Astrocyte (in vitro differentiated cells and primary cell): ENCODE measurements around the gene RNASEL. TPM values are rescaled to one million over a fixed set of nuclear protein-coding genes. Genes with fewer than 3 reads are reported as not detected.
A peak's percentile ranks its signal among the peaks of the same experiment; 100 is the strongest.

Source experiments
- DNase-seq: peaks from one replicate; pipeline ENCODE4 v3.0.0-alpha.2; 2010; ENCODE audit warnings: low read depth
- FAIRE-seq: peaks from 2 replicates; lab custom pipeline; 2011; peaks lifted over from hg19 to GRCh38; lab: Jason Lieb, UNC
- H2AFZ ChIP-seq: 2 replicates; pipeline ENCODE4 v1.6.0; 2012; ENCODE audit warnings: low read depth, low read length, inconsistent platforms
- H3K27ac ChIP-seq: 2 replicates; pipeline ENCODE4 v1.5.1; 2011; ENCODE audit warnings: low read depth, low read length, inconsistent platforms
- H3K27me3 ChIP-seq: 2 replicates; pipeline ENCODE4 v1.6.0; 2011; ENCODE audit warnings: low read length, inconsistent platforms; ENCODE audit not compliant: insufficient read depth
- H3K36me3 ChIP-seq: 2 replicates; pipeline ENCODE4 v1.5.1; 2011; ENCODE audit warnings: low read length, inconsistent platforms; ENCODE audit not compliant: insufficient read depth
- H3K4me1 ChIP-seq: 2 replicates; pipeline ENCODE4 v1.5.1; 2011; ENCODE audit warnings: low read length, inconsistent platforms; ENCODE audit not compliant: insufficient read depth
- H3K4me2 ChIP-seq: 2 replicates; pipeline ENCODE4 v1.6.0; 2012; ENCODE audit warnings: low read length, inconsistent platforms
- H3K4me3 ChIP-seq: 2 replicates; pipeline ENCODE4 v1.5.1; 2011; ENCODE audit warnings: low read depth, mild to moderate bottlenecking, low read length, inconsistent platforms; ENCODE audit not compliant: insufficient read depth
- H3K79me2 ChIP-seq: 2 replicates; pipeline ENCODE4 v1.6.0; 2012; ENCODE audit warnings: mild to moderate bottlenecking, low read length, inconsistent platforms; ENCODE audit not compliant: insufficient read depth
- H3K9ac ChIP-seq: 2 replicates; pipeline ENCODE4 v1.6.0; 2012; ENCODE audit warnings: mild to moderate bottlenecking, low read length, inconsistent platforms
- H3K9me3 ChIP-seq: 2 replicates; pipeline ENCODE4 v1.5.1; 2012; ENCODE audit warnings: low read depth, mild to moderate bottlenecking, low read length, inconsistent platforms; ENCODE audit not compliant: insufficient read depth
- H4K20me1 ChIP-seq: 2 replicates; pipeline ENCODE4 v1.6.0; 2012; ENCODE audit warnings: low read length, inconsistent platforms; ENCODE audit not compliant: insufficient read depth
- H3K27ac Mint-ChIP-seq: one replicate; pipeline ENCODE4 v1.8.0; 2021; ENCODE audit warnings: mild to moderate bottlenecking, mixed read lengths; ENCODE audit not compliant: unreplicated experiment
- H3K27me3 Mint-ChIP-seq: one replicate; pipeline ENCODE4 v1.8.0; 2021; ENCODE audit warnings: low read depth, mixed read lengths; ENCODE audit not compliant: unreplicated experiment
- H3K36me3 Mint-ChIP-seq: one replicate; pipeline ENCODE4 v1.8.0; 2021; ENCODE audit warnings: low read depth, mixed read lengths; ENCODE audit not compliant: unreplicated experiment
- H3K4me1 Mint-ChIP-seq: one replicate; pipeline ENCODE4 v1.8.0; 2021; ENCODE audit warnings: low read depth, mixed read lengths; ENCODE audit not compliant: unreplicated experiment
- H3K4me3 Mint-ChIP-seq: one replicate; pipeline ENCODE4 v1.8.0; 2021; ENCODE audit warnings: mild to moderate bottlenecking, moderate library complexity, mixed read lengths; ENCODE audit not compliant: unreplicated experiment
- H3K9me3 Mint-ChIP-seq: one replicate; pipeline ENCODE4 v1.8.0; 2021; ENCODE audit warnings: mild to moderate bottlenecking, mixed read lengths; ENCODE audit not compliant: unreplicated experiment
- EZH2 ChIP-seq: IDR thresholded peaks from 2 replicates; pipeline ENCODE4 v1.6.1; 2012; ENCODE audit warnings: mild to moderate bottlenecking, low read length, inconsistent platforms; ENCODE audit not compliant: insufficient read depth
- total RNA-seq: library from RNA; stranded (reverse); gene quantifications from 2 replicates; pipeline ENCODE4 v1.2.1, GENCODE V29; 2021
- TF ChIP-seq, protein P1 (sequence below): IDR thresholded peaks from 2 replicates; pipeline ENCODE4 v1.5.1; 2011; ENCODE audit warnings: low read depth, mild to moderate bottlenecking, inconsistent platforms, low read length, moderate library complexity; ENCODE audit not compliant: insufficient read depth

RNASEL gene
- total RNA-seq, 1 donor from 2014 or later, result 1.8 TPM

DNA sequence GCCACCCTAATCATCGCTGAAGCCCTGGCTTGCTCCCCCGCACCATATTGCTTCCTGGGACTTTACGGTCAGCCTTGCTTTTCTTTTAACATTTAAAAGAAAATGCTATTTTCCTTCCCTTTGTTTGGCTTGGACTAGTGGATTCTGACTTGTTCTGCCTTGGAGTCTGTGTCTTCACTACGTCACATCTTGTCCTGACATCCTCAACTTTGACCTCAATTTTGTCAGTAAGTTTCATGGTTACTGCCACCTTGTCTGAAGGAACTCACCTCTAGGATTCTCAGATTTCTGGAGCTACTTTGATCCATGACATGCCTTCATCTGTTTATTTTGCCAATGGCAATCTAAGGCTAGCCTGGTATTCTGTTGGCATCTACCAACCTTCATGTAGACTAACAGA lies 4.3 kb downstream of the RNASEL start:
- no peak for FAIRE-seq
- H3K27ac ChIP-seq, result no peak overlapping the region
- H3K4me3 Mint-ChIP-seq, result no peak overlapping the region
- peaks cover 6% of the 10 kb centered on the region for H3K36me3 Mint-ChIP-seq
- no peak overlapping the region for H2AFZ ChIP-seq
- H3K4me1 Mint-ChIP-seq, result peaks cover 5% of the 10 kb centered on the region
- TF ChIP-seq EZH2, result no peak
- TF ChIP-seq, protein P1, sequence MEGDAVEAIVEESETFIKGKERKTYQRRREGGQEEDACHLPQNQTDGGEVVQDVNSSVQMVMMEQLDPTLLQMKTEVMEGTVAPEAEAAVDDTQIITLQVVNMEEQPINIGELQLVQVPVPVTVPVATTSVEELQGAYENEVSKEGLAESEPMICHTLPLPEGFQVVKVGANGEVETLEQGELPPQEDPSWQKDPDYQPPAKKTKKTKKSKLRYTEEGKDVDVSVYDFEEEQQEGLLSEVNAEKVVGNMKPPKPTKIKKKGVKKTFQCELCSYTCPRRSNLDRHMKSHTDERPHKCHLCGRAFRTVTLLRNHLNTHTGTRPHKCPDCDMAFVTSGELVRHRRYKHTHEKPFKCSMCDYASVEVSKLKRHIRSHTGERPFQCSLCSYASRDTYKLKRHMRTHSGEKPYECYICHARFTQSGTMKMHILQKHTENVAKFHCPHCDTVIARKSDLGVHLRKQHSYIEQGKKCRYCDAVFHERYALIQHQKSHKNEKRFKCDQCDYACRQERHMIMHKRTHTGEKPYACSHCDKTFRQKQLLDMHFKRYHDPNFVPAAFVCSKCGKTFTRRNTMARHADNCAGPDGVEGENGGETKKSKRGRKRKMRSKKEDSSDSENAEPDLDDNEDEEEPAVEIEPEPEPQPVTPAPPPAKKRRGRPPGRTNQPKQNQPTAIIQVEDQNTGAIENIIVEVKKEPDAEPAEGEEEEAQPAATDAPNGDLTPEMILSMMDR, result no peak
- H3K4me1 ChIP-seq, result no peaks in the 10 kb centered on the region
- no peaks in the 10 kb centered on the region for H3K9me3 ChIP-seq
- no peaks in the 10 kb centered on the region for H3K27me3 Mint-ChIP-seq
- no peaks in the 10 kb centered on the region for H3K36me3 ChIP-seq
- no peaks in the 10 kb centered on the region for H4K20me1 ChIP-seq
- DNase-seq, result no peak
- no peaks in the 10 kb centered on the region for H3K27me3 ChIP-seq
- no peaks in the 10 kb centered on the region for H3K9me3 Mint-ChIP-seq
- no peak overlapping the region for H3K27ac Mint-ChIP-seq
- no peak overlapping the region for H3K4me2 ChIP-seq
- H3K4me3 ChIP-seq, result no peak overlapping the region
- H3K79me2 ChIP-seq, result no peaks in the 10 kb centered on the region
- no peak overlapping the region for H3K9ac ChIP-seq

GRCh38 chr1:182580736-182581135 lies 8.3 kb downstream of the RNASEL start:
- FAIRE-seq (no peak), DNase-seq (no peak)
- H3K27ac ChIP-seq, result no peak overlapping the region
- H3K27me3 Mint-ChIP-seq, result no peaks in the 10 kb centered on the region
- H3K36me3 ChIP-seq, result no peaks in the 10 kb centered on the region
- peaks cover 1% of the 10 kb centered on the region for H3K4me1 ChIP-seq
- H3K79me2 ChIP-seq, result no peaks in the 10 kb centered on the region
- H3K9me3 ChIP-seq, result no peaks in the 10 kb centered on the region
- H3K9me3 Mint-ChIP-seq, result no peaks in the 10 kb centered on the region
- H3K27ac Mint-ChIP-seq, result no peak overlapping the region
- no peak overlapping the region for H3K4me3 ChIP-seq
- H2AFZ ChIP-seq, result no peak overlapping the region
- H4K20me1 ChIP-seq, result no peaks in the 10 kb centered on the region
- peaks cover 4% of the 10 kb centered on the region for H3K4me1 Mint-ChIP-seq
- H3K4me2 ChIP-seq, result no peak overlapping the region
- H3K4me3 Mint-ChIP-seq, result no peak overlapping the region
- no peak overlapping the region for H3K9ac ChIP-seq
- TF ChIP-seq, protein P1, result no peak
- TF ChIP-seq EZH2, result no peak
- H3K27me3 ChIP-seq, result no peaks in the 10 kb centered on the region
- peaks cover 6% of the 10 kb centered on the region for H3K36me3 Mint-ChIP-seq

DNA sequence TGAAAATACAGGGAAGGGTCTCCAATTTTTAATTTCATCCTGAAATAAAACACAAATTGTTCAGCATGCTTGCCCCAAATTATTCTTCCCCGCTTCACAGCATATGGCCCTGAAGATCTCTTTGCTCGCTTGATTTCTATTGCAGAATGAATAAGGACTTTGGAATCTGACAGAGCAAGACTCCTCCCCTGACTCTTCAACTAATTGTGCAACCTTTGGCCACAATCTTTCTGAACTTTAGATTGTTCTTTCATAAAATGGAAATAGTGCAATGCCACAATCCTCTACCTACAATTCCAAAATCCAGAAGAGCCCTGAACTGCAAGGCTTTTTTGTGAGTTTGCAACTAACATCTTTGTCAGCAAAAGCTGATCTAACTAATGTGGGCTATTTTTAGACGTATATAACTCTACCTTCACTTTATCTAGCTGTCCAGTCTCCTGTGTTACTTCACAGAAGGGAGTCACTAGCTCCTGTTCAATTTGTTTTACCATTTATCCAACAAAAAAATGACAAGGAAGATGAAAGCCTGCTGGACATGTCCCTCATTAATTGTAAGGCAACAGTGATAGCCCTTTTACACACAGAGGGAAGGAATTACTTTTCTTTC lies 13.4 kb downstream of the RNASEL start:
- no peaks in the 10 kb centered on the region for H3K27me3 ChIP-seq
- H3K79me2 ChIP-seq, result no peaks in the 10 kb centered on the region
- H3K9me3 ChIP-seq, result no peaks in the 10 kb centered on the region
- peaks cover 4% of the 10 kb centered on the region for H3K4me1 ChIP-seq
- H3K4me2 ChIP-seq, result no peak overlapping the region
- H3K27me3 Mint-ChIP-seq, result no peaks in the 10 kb centered on the region
- H3K4me3 Mint-ChIP-seq, result no peak overlapping the region
- DNase-seq (peak; percentile 66), FAIRE-seq (peak; percentile 52)
- H2AFZ ChIP-seq, result no peak overlapping the region
- H4K20me1 ChIP-seq, result no peaks in the 10 kb centered on the region
- H3K27ac ChIP-seq, result no peak overlapping the region
- H3K27ac Mint-ChIP-seq, result no peak overlapping the region
- H3K9ac ChIP-seq, result no peak overlapping the region
- no peaks in the 10 kb centered on the region for H3K36me3 Mint-ChIP-seq
- H3K4me3 ChIP-seq, result no peak overlapping the region
- H3K9me3 Mint-ChIP-seq, result no peaks in the 10 kb centered on the region
- H3K4me1 Mint-ChIP-seq, result peaks cover 8% of the 10 kb centered on the region
- no peaks in the 10 kb centered on the region for H3K36me3 ChIP-seq
- TF ChIP-seq, protein P1, result no peak
- no peak for TF ChIP-seq EZH2
